NCI-H128 (cell line): ENCODE data around the gene KCNJ8.
"Not testable (repeated sequence)": the region's sequence is repeated elsewhere in the genome, so short reads cannot be mapped to it uniquely, and the experiment has no call there.

Experiments used
- DNase-seq: peaks from one replicate; lab custom pipeline; 2025; ENCODE audit not compliant: unreplicated experiment; lab: John Stamatoyannopoulos, UW

Gene KCNJ8

DNA sequence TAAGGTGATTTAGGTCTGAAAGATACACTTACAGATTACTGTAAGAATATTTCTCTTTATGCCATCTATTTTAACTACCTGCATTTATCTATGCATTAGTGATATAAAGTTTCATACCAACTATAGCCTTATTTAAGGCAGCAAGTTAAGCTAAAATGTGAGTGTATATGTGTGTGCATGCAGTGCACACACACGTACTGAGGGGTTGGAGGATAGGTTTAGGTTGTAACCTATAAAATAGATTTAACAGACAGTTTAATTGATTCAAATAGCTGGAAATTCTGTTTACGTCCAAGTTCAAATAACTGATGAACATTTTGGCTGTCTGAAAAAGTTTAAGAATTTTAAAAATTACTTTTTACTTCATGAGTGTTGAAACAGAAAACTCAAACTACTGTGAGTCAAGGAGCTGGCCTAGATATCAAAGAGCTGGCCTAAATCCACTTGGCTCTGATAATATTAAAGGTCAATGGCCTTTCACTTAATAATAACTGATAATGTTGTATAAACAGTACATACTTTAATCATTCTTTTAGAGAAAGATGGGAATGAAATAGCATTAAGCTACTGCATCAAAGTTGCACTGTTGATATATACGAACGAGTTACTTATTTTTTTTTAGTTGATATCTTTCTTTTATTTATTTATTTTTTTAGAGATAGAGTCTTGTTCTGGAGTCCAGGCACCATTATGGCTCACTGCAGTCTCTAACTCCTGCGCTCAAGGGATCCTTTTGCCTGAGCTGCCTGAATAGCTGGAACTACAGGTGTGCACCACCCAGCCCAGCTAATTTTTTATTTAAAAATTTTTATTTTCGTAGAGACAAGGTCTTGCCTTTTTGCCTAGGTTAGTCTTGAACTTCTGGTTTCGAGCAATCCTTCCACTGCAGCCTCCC is 13.8 kb upstream of the KCNJ8 start:
- no peak for DNase-seq

DNA sequence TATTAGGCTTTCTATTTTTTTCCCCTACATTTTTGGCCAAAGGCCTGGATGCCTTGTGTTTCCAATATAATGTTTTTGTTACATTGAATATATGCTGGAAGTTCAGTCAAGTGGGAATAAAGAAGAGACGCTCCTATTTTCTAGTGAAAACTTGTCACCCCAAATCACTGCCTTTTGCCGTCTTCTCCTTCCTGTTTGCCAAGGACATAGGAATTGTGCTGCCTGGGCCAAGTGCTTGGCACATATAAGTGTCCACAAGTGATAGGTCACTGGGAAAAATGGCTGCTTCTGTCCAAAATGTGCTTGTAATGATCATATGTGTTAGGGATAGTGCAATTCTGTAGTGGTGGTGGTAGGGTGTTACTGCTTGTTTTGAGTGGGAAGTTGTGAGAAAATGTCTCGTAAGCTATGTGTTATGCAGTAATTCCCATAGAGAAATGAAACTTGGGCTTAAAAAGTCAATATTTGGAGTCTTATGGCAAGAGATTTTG is 11.6 kb upstream of the KCNJ8 start:
- DNase-seq, result no peak

DNA sequence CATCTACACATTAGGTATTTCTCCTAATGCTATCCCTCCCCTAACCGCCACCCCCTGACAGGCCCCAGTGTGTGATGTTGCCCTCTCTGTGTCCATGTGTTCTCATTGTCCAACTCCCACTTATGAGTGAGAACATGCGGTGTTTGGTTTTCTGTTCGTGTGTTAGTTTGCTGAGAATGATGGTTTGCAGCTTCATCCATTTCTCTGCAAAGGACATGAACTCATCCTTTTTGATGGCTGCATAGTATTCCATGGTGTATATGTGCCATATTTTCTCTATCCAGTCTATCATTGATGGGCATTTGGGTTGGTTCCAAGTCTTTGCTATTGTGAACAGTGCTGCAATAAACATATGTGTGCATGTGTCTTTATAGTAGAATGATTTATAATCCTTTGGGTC is 8.2 kb upstream of the KCNJ8 start:
- DNase-seq, result not testable (repeated sequence)

DNA sequence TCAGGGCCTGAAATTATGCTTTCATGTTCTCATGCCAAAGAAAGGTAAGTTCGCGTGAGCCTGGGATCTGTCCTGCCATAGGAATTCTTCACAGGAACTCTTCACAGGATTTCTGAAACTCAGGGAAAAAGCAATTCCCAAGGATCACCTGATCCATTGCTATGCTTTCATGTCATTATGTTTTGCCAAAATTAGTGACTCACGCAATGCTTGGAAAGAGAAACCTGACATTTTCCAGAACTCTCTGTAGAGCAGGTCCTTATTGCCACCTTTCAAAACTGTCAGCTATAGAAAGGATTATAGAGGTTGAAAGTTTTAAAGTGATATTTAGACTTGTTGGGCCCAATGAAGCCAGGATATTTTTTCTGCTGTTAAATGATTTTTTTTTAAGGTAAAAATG is 6.3 kb upstream of the KCNJ8 start:
- DNase-seq, result no peak

DNA sequence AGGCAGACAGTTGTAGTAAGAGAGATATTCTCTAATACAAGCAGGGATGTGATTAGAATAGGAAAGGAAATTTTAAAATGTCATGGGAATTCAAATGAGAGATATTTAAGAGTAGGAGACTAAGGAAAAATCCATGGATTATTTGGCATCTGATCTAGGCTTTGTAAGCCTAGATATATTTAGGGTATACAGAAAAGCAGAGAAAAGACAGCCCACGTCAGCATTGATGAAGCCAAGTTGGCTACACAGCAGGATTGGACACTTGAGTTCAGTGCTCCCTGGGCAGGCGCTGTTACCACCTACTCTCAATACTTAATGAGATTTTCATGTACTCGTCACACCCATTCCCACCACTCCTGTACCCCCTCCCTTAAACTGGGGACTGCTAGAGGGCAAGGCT is 1.7 kb upstream of the KCNJ8 start:
- no peak for DNase-seq

DNA sequence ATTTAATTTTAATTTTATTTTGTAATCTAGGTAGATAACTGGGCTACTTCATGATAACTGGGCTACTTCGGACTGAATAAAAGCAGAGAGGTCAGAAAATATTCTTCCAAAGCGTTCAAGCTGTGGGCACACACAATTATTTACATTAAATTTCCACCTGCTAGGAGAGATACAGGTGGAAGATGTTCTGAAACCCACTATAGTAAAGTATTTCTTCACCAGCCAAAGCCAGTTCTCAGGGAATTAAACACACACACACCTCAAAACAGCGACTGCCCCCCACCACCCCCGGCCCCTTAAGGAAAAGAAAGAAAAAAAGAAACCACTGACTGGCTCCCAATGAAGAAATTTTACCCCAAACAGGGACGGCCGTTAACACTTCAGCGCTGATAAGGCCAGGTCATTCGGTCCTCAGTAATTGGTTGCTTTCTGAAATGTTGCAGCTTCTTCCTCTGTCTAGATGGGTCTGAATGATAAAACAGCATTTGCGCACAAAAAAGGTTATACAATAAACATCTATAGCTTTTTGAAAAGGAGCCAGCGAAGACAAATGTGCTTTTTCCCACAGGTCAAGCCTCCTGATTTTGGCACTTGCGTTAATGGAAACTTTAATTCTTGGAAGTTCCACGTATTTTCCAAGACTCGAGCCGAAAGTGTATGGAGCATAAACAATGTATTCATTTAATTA is 771 bp upstream of the KCNJ8 start:
- DNase-seq, result no peak

DNA sequence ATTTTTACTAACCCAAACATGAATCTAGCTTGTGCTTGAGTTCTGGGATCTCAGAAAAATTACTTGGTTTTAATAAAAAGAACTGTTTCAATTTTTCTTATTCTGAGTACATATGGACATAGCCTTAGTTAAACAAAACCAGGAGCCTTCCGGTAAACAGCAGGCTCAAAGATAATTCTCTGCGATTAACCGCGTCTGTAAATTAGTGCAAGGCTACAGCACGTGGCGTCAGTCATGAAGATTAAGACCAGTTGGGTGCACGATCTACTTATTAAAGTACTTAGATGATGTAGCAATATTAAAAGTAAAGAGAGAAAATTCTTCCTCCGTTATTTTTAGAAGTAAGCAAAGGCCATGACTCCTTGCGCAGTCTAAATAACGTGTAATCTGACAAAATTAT is 700 bp downstream of the KCNJ8 start:
- DNase-seq, result no peak

DNA sequence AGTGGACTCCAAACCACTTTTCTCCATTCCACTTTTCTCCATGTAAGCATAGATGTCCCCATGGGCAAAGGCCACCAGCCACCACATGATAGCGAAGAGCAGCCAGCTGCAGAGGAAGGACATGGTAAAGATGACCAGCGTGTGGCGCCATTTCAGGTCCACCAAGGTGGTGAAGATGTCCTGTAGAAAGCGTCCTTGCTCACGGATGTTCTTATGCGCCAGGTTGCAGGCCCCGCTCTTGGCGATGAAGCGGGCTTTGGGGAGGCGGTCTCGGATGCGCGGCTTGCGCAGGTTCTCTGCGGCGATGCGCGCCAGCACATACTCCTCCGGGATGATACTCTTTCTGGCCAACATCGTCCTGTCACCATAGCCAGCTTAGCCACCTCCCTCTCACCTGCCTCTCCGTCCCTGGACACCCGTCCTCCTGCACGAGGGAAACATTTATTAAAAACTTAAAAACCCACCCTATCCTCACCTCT is 1.2 kb downstream of the KCNJ8 start:
- no peak for DNase-seq

- DNase-seq, result no peak
These were observed 3.2 kb downstream of the KCNJ8 start for GRCh38 chr12:21771311-21771710.

DNA sequence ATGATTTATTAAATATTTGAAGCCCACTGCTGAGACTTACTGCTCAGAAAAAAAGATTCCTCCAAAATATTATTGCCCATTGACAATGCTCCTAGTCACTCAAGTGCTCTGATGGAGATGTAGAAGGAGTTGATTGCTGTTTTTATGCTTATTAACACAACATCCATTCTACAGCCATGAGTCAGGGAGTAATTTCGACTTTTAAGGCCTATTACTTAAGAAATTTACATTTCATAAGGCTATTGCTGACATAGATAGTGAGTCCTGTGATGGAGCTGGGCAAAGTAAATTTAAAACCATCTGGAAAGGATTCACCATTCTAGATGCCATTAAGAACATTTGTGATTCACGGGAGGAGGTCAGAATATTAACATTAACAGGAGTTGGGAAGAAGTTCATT is 5.2 kb downstream of the KCNJ8 start:
- DNase-seq, result no peak

DNA sequence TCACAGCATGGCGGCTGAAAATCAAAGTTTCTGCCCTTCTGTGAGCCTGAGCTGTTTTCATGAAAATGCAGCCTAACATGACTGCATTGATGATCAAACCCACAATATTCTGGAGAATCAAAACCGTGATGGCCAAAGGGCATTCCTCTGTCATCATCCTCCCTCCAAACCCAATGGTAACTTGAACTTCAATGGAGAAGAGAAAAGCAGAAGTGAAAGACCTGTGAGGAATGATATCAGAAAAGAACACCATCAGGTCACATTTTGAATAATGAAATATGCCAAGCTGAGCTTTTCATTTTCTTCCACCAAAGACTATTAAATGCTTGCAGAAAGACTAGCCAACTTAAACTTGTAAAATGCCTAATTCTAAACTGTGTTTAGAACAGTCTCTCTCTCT is 8.1 kb downstream of the KCNJ8 start:
- no peak for DNase-seq

DNA sequence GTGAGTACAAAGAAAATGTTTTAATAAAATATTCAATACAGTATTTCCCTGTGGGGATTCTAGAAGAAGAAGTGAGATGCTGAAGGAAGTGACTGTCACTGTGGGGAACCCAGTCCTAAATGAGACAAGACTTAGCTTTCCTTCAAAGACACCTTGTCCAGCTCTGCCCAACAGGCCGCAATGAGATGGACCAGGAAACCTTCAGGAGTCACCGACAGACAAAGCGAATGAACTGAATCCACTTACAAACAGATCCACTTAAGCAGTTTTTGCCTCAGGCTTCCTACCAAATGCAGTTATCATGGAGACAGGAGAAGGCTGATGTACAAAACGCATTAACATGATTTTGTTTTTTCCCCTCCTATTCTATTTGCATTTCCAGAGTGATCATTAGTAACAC is 9.6 kb downstream of the KCNJ8 start:
- no peak for DNase-seq

GRCh38 chr12:21764065-21764464 is 10.4 kb downstream of the KCNJ8 start:
- no peak for DNase-seq

- DNase-seq, result no peak
These were observed 11.0 kb downstream of the KCNJ8 start for GRCh38 chr12:21763531-21763930.

GRCh38 chr12:21759737-21760136 is 14.8 kb downstream of the KCNJ8 start:
- DNase-seq, result no peak

DNA sequence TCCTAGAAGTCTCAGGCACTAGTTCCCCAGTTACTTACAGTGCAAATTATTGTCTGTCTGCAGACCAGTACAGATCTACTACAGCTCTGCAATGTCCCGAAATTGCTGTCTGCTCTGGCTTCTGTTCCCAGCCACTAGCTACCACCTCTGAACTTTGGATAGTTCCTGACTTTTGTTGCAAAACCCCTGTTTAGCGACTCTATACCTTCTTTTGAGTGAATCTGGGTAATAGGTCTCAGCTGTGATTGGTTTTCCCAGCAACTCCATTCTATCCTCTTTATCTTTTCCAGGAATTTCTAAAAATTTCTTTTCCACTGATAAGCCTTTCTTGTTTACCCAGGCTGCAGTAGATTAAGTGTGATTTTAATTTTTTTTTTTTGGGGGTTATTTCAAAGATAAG is 16.8 kb downstream of the KCNJ8 start:
- DNase-seq, result no peak

GRCh38 chr12:21756699-21757098 is 17.8 kb downstream of the KCNJ8 start:
- DNase-seq, result no peak

DNA sequence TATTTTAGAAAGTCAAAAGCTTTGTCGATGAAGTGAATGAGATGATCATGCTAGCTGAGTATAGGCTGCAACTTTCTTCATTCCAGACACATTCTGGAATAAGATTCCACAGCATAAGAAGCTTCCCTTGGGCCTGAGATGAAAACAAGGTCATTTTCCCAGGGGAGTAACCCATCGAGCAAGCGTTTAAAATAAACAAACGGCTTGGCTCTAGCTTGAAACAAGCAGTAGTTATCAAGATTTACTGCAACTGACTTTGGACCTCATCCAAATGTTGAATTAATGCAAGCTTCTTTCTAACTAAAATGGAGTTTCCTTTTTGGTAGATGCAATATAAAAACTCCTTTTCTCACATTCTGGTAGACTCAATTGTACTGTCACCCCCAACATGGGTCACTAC is 23.0 kb downstream of the KCNJ8 start:
- DNase-seq, result no peak

GRCh38 chr12:21745258-21745657 is 29.2 kb downstream of the KCNJ8 start:
- DNase-seq, result no peak

DNA sequence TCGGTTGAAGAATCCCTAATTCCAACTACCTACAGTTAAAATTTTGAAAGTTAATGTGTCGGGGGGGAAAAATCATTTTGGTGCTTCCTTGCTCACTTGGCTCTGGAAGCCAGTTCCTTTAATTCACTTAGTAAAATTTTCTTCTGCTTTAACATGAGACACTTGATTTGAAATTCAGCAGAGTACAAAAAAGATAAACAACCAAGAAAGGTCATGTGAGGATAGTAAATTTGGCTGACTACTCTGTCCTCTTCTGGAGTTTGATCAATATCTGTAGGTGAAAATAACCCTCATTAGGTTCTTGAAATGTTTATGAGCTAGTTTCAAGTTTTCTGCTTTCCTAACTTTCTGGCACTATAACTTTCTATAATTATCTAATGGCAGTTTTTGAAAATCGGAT is 43.4 kb downstream of the KCNJ8 start:
- no peak for DNase-seq

GRCh38 chr12:21725731-21726130 is 48.8 kb downstream of the KCNJ8 start:
- DNase-seq, result no peak

- DNase-seq, result no peak
These were observed 55.4 kb downstream of the KCNJ8 start for GRCh38 chr12:21718944-21719650.
